ENCODE measurements around the gene HAVCR1.

HAVCR1 gene

GRCh38 chr5:157059093-157059539 is at the start of gene HAVCR1:
HAVCR1 (minus strand) TSS chr5:157059116; CDS start chr5:157057943, 1,173 bp downstream.
- no peak for ATAC-seq
- Mint-ChIP-seq H3K4me3 (no peak within 1 kb of the TSS), H3K9me3 (no peaks in the 10 kb centered on the region), H3K27me3 (no peaks in the 10 kb centered on the region), H3K4me1 (no peaks in the 10 kb centered on the region), H3K27ac (peak within 1 kb of the TSS in 1 of 2 donors; percentile 36)
- DNase-seq: no peak

GRCh38 chr5:157107508-157107907 is 48.6 kb upstream of the HAVCR1 start:
- Mint-ChIP-seq H3K4me1 (peaks cover 72% of the 10 kb centered on the region), H3K27ac (peak overlapping the region in 1 of 2 donors; percentile 83), H3K9me3 (no peaks in the 10 kb centered on the region), H3K4me3 (peak overlapping the region; percentile 84 to 94), H3K27me3 (no peaks in the 10 kb centered on the region)
- ATAC-seq (no peak), DNase-seq (no peak)

GRCh38 chr5:157106630-157107461 is 47.9 kb upstream of the HAVCR1 start:
- peak overlapping the region; percentile 71 to 89 for H3K27ac Mint-ChIP-seq
- peaks cover 71% of the 10 kb centered on the region for H3K4me1 Mint-ChIP-seq
- no peaks in the 10 kb centered on the region for H3K9me3 Mint-ChIP-seq
- DNase-seq (peak in 1 of 2 donors; percentile 63), ATAC-seq (peak; percentile 45)
- H3K27me3 Mint-ChIP-seq: no peaks in the 10 kb centered on the region
- peak overlapping the region; percentile 84 to 94 for H3K4me3 Mint-ChIP-seq

- DNase-seq (peak; percentile 18 to 60), ATAC-seq (peak; percentile 93)
- H3K27ac Mint-ChIP-seq: peak overlapping the region; percentile 84 to 93
- H3K27me3 Mint-ChIP-seq: no peaks in the 10 kb centered on the region
- peaks cover 43% of the 10 kb centered on the region for H3K4me1 Mint-ChIP-seq
- peak overlapping the region; percentile 1 to 6 for H3K4me3 Mint-ChIP-seq
- no peaks in the 10 kb centered on the region for H3K9me3 Mint-ChIP-seq
Observed at GRCh38 chr5:157100140-157100679, 41.3 kb upstream of the HAVCR1 start.

GRCh38 chr5:157088342-157088990 is 29.6 kb upstream of the HAVCR1 start:
- Mint-ChIP-seq H3K27me3 (no peaks in the 10 kb centered on the region), H3K9me3 (no peaks in the 10 kb centered on the region), H3K27ac (no peak overlapping the region), H3K4me3 (no peak overlapping the region), H3K4me1 (no peaks in the 10 kb centered on the region)
- no peak for ATAC-seq
- DNase-seq: no peak

- Mint-ChIP-seq H3K27ac (no peak overlapping the region), H3K4me3 (no peak overlapping the region), H3K27me3 (no peaks in the 10 kb centered on the region), H3K4me1 (no peaks in the 10 kb centered on the region), H3K9me3 (no peaks in the 10 kb centered on the region)
- ATAC-seq (no peak), DNase-seq (no peak)
Observed at GRCh38 chr5:157086751-157087359, 27.9 kb upstream of the HAVCR1 start.

GRCh38 chr5:157085930-157086329 is 27.0 kb upstream of the HAVCR1 start:
- H3K9me3 Mint-ChIP-seq: no peaks in the 10 kb centered on the region
- no peak overlapping the region for H3K4me3 Mint-ChIP-seq
- no peak for DNase-seq
- no peak for ATAC-seq
- no peaks in the 10 kb centered on the region for H3K4me1 Mint-ChIP-seq
- H3K27me3 Mint-ChIP-seq: no peaks in the 10 kb centered on the region
- no peak overlapping the region for H3K27ac Mint-ChIP-seq

- ATAC-seq: peak; percentile 36
- H3K9me3 Mint-ChIP-seq: peaks cover 0 to 5% of the 10 kb centered on the region in 2 donors
- no peak overlapping the region for H3K4me3 Mint-ChIP-seq
- H3K27me3 Mint-ChIP-seq: no peaks in the 10 kb centered on the region
- peaks cover 12% of the 10 kb centered on the region for H3K4me1 Mint-ChIP-seq
- no peak for DNase-seq
- no peak overlapping the region for H3K27ac Mint-ChIP-seq
Observed at GRCh38 chr5:157080286-157080685, 21.4 kb upstream of the HAVCR1 start.

- no peak overlapping the region for H3K4me3 Mint-ChIP-seq
- no peaks in the 10 kb centered on the region for H3K27me3 Mint-ChIP-seq
- H3K27ac Mint-ChIP-seq: no peak overlapping the region
- ATAC-seq (peak; percentile 65), DNase-seq (peak in 1 of 2 donors; percentile 26)
- peaks cover 0 to 14% of the 10 kb centered on the region in 2 donors for H3K9me3 Mint-ChIP-seq
- peaks cover 44% of the 10 kb centered on the region for H3K4me1 Mint-ChIP-seq
Observed at GRCh38 chr5:157076558-157076957, 17.6 kb upstream of the HAVCR1 start.

GRCh38 chr5:157072508-157072907 is 13.6 kb upstream of the HAVCR1 start:
- Mint-ChIP-seq H3K27me3 (no peaks in the 10 kb centered on the region), H3K27ac (no peak overlapping the region), H3K9me3 (peaks cover 0 to 14% of the 10 kb centered on the region in 2 donors), H3K4me3 (no peak overlapping the region), H3K4me1 (peaks cover 47% of the 10 kb centered on the region)
- ATAC-seq (peak; percentile 71), DNase-seq (peak; percentile 36 to 42)

- ATAC-seq (no peak), DNase-seq (no peak)
- no peak overlapping the region for H3K27ac Mint-ChIP-seq
- no peak overlapping the region for H3K4me3 Mint-ChIP-seq
- H3K9me3 Mint-ChIP-seq: peaks cover 0 to 6% of the 10 kb centered on the region in 2 donors
- H3K4me1 Mint-ChIP-seq: peaks cover 31% of the 10 kb centered on the region
- H3K27me3 Mint-ChIP-seq: no peaks in the 10 kb centered on the region
Observed at GRCh38 chr5:157069949-157070348, 11.0 kb upstream of the HAVCR1 start.

GRCh38 chr5:157068785-157069184 is 9.9 kb upstream of the HAVCR1 start:
- ATAC-seq: no peak
- Mint-ChIP-seq H3K27ac (no peak overlapping the region), H3K4me1 (peaks cover 21% of the 10 kb centered on the region), H3K27me3 (no peaks in the 10 kb centered on the region), H3K4me3 (no peak overlapping the region), H3K9me3 (no peaks in the 10 kb centered on the region)
- no peak for DNase-seq

GRCh38 chr5:157068339-157068738 is 9.4 kb upstream of the HAVCR1 start:
- Mint-ChIP-seq H3K27ac (no peak overlapping the region), H3K4me3 (no peak overlapping the region), H3K27me3 (no peaks in the 10 kb centered on the region), H3K4me1 (peaks cover 17% of the 10 kb centered on the region), H3K9me3 (no peaks in the 10 kb centered on the region)
- ATAC-seq (no peak), DNase-seq (no peak)

GRCh38 chr5:157067005-157067404 is 8.1 kb upstream of the HAVCR1 start:
- DNase-seq: no peak
- Mint-ChIP-seq H3K27me3 (no peaks in the 10 kb centered on the region), H3K9me3 (no peaks in the 10 kb centered on the region), H3K4me1 (peaks cover 5% of the 10 kb centered on the region), H3K4me3 (no peak overlapping the region), H3K27ac (no peak overlapping the region)
- no peak for ATAC-seq

- Mint-ChIP-seq H3K4me3 (no peak overlapping the region), H3K27me3 (no peaks in the 10 kb centered on the region), H3K9me3 (no peaks in the 10 kb centered on the region), H3K4me1 (no peaks in the 10 kb centered on the region), H3K27ac (no peak overlapping the region)
- DNase-seq (no peak), ATAC-seq (no peak)
Observed at GRCh38 chr5:157066080-157066479, 7.2 kb upstream of the HAVCR1 start.

Measured in stimulated activated naive CD8-positive, alpha-beta T cell treated with anti-CD3 and anti-CD28 coated beads, Interleukin-15, amount 100 ng/mL, for 72 hours (primary cell).